ENCODE measurements around the gene OMA1. TPM values are rescaled to one million over a fixed set of nuclear protein-coding genes. Genes with fewer than 3 reads are reported as not detected.

Gene OMA1
- total RNA-seq, 1 experiment from 2014 or later, result 27.9 TPM

DNA sequence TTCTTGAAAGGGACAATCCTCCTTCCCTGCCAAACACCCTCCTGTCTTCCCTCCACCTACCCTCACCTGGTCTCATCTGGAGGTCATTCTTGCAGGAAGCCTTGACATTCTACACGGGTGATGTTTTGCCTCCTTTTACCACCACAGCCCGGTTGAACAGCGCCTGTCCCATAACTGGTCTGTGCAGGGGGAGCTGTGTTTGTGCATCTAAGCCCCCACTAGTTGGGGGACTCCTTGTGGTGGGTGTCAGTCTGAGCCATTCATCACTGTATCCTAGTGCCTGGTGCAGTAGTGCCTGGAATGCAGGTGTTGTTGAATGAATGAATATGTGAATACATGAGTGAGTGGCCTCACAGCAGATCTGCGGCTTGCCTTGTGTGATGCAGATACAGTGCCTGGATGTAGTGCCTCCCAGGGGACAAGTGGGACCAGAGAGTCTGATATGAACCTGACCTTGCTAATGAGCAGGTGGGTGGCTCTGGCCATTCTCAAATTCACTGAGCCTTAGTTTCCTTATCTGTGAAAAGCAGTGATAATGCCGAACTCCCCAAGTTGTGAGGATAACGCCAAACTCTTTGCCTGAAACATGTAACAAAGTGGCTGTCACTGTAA is 79.8 kb downstream of the OMA1 start:
- no peak overlapping the region for H3K27ac ChIP-seq
- TF ChIP-seq, protein P1, sequence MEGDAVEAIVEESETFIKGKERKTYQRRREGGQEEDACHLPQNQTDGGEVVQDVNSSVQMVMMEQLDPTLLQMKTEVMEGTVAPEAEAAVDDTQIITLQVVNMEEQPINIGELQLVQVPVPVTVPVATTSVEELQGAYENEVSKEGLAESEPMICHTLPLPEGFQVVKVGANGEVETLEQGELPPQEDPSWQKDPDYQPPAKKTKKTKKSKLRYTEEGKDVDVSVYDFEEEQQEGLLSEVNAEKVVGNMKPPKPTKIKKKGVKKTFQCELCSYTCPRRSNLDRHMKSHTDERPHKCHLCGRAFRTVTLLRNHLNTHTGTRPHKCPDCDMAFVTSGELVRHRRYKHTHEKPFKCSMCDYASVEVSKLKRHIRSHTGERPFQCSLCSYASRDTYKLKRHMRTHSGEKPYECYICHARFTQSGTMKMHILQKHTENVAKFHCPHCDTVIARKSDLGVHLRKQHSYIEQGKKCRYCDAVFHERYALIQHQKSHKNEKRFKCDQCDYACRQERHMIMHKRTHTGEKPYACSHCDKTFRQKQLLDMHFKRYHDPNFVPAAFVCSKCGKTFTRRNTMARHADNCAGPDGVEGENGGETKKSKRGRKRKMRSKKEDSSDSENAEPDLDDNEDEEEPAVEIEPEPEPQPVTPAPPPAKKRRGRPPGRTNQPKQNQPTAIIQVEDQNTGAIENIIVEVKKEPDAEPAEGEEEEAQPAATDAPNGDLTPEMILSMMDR (conservative IDR thresholded peaks at IDR 0.05), result no peak
- TF ChIP-seq EZH2 (IDR thresholded peaks at IDR 0.05; ENCODE audit: low read depth), result no peak
- H4K20me1 ChIP-seq (ENCODE audit: insufficient read depth), result no peaks in the 10 kb centered on the region
- H3K4me3 ChIP-seq, result no peak overlapping the region
- no peak overlapping the region for H2AFZ ChIP-seq
- no peak overlapping the region for H3K4me2 ChIP-seq
- no peaks in the 10 kb centered on the region for H3K9me2 ChIP-seq (ENCODE audit: insufficient read depth)
- no peaks in the 10 kb centered on the region for H3K4me1 ChIP-seq (replicated peaks; ENCODE audit: insufficient read depth)
- no peaks in the 10 kb centered on the region for H3K9me3 ChIP-seq (ENCODE audit: insufficient read depth, low read depth)
- intact Hi-C loops (cut with micrococcal nuclease; ENCODE audit: unreplicated experiment), result no loop called here
- no TSS peak for BruUV-seq (replicated peaks)
- CTCF ChIA-PET, result no interaction called here
- H3K79me2 ChIP-seq (ENCODE audit: low read depth), result no peaks in the 10 kb centered on the region
- no peaks in the 10 kb centered on the region for H3F3A ChIP-seq (ENCODE audit: insufficient read depth, low read depth)
- no peak for DNase-seq
- POLR2A ChIA-PET (ENCODE audit: unreplicated experiment), result no interaction called here
- no peaks in the 10 kb centered on the region for H3K27me3 ChIP-seq (ENCODE audit: insufficient read depth, low read depth)
- H3K36me3 ChIP-seq (ENCODE audit: low read depth), result no peaks in the 10 kb centered on the region

DNA sequence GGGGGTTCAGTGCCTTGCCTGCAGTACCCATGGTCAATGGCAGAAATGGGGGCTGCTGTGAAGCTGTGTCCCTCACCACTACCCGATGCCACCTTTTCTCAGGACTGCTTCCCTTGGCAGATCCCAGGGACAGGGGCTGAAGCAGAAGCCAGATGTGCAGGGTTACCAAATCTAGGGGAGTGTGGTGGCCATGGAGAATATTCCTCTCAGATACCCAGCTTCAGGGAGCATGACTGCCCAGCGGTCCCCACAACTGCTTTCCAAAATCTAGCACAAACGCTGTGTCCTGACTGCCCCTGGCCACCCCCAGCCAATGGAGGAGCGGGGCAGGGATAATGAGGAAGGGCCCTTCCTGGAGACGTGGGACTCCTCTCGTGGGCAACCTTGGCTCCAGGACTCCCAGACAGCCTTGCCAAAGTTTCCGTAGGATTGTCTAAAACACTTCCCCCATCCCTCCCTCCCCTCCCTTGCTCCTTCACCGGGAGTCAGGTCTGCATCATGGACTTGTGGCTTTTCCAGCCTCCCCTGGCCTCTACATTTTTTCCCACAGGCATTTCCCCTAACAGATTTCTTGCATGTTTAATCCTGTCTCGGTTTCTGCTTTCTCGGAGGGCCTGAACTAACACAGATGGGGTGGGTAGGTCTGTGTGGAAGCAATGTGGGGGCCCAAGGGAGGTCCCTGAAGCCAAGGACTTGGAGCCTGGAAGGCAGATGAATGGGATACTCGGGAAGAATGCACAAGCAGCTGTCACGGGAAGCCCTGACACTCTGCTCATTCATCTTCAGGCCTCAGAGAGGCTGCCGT is 80.5 kb downstream of the OMA1 start:
- H4K20me1 ChIP-seq (ENCODE audit: insufficient read depth), result no peaks in the 10 kb centered on the region
- CTCF ChIA-PET, result no interaction called here
- no peak overlapping the region for H3K4me2 ChIP-seq
- no peaks in the 10 kb centered on the region for H3K36me3 ChIP-seq (ENCODE audit: low read depth)
- H3K9me3 ChIP-seq (ENCODE audit: insufficient read depth, low read depth), result no peaks in the 10 kb centered on the region
- H3K9me2 ChIP-seq (ENCODE audit: insufficient read depth), result no peaks in the 10 kb centered on the region
- DNase-seq, result no peak
- no peaks in the 10 kb centered on the region for H3K4me1 ChIP-seq (replicated peaks; ENCODE audit: insufficient read depth)
- H3K27me3 ChIP-seq (ENCODE audit: insufficient read depth, low read depth), result no peaks in the 10 kb centered on the region
- H2AFZ ChIP-seq, result no peak overlapping the region
- POLR2A ChIA-PET (ENCODE audit: unreplicated experiment), result no interaction called here
- intact Hi-C loops (cut with micrococcal nuclease; ENCODE audit: unreplicated experiment), result no loop called here
- H3K27ac ChIP-seq, result no peak overlapping the region
- BruUV-seq (replicated peaks), result no TSS peak
- H3F3A ChIP-seq (ENCODE audit: insufficient read depth, low read depth), result no peaks in the 10 kb centered on the region
- H3K4me3 ChIP-seq, result no peak overlapping the region
- no peaks in the 10 kb centered on the region for H3K79me2 ChIP-seq (ENCODE audit: low read depth)
- TF ChIP-seq, protein P1 (conservative IDR thresholded peaks at IDR 0.05), result no peak
- TF ChIP-seq EZH2 (IDR thresholded peaks at IDR 0.05; ENCODE audit: low read depth), result no peak

DNA sequence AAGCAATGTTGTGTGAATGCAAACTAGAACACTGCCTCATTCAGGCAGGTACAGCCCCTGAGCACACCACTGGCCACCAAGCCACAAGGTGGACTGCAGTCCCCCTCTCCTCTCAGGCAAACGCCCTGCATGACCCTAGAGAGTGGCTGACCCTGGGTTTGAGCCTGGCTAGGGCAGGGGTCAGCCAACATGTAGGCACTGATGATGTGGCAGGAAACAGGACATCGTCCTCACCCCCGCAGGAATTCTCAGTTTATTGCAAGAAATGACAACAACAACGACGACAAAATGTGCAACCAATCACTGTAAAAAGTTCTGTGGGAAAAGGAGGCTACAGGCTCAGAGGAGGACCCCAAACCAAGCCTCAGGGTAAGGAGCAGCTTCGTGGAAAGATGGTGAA is 81.3 kb downstream of the OMA1 start:
- no peaks in the 10 kb centered on the region for H4K20me1 ChIP-seq (ENCODE audit: insufficient read depth)
- H3K4me3 ChIP-seq, result no peak overlapping the region
- CTCF ChIA-PET, result no interaction called here
- H3K27ac ChIP-seq, result no peak overlapping the region
- H2AFZ ChIP-seq, result no peak overlapping the region
- no peaks in the 10 kb centered on the region for H3F3A ChIP-seq (ENCODE audit: insufficient read depth, low read depth)
- POLR2A ChIA-PET (ENCODE audit: unreplicated experiment), result no interaction called here
- BruUV-seq (replicated peaks), result no TSS peak
- H3K9me2 ChIP-seq (ENCODE audit: insufficient read depth), result no peaks in the 10 kb centered on the region
- no peaks in the 10 kb centered on the region for H3K4me1 ChIP-seq (replicated peaks; ENCODE audit: insufficient read depth)
- no peak overlapping the region for H3K4me2 ChIP-seq
- TF ChIP-seq, protein P1 (conservative IDR thresholded peaks at IDR 0.05), result no peak
- TF ChIP-seq EZH2 (IDR thresholded peaks at IDR 0.05; ENCODE audit: low read depth), result no peak
- no peaks in the 10 kb centered on the region for H3K79me2 ChIP-seq (ENCODE audit: low read depth)
- H3K27me3 ChIP-seq (ENCODE audit: insufficient read depth, low read depth), result no peaks in the 10 kb centered on the region
- intact Hi-C loops (cut with micrococcal nuclease; ENCODE audit: unreplicated experiment), result no loop called here
- no peak for DNase-seq
- H3K9me3 ChIP-seq (ENCODE audit: insufficient read depth, low read depth), result no peaks in the 10 kb centered on the region
- H3K36me3 ChIP-seq (ENCODE audit: low read depth), result no peaks in the 10 kb centered on the region

Data from PC-9 (cell line).